PC-3 (cell line): ENCODE results near the gene FAS.

Experiments used
- EZH2 ChIP-seq: fragments of 300-600 bp; sonication (generic); IDR thresholded peaks from one replicate; pipeline ENCODE4 v1.6.1; 2017; ENCODE audit warnings: antibody characterized with exemption, mild to moderate bottlenecking, low read length; ENCODE audit not compliant: unreplicated experiment
- EZH2phosphoT487 ChIP-seq: fragments of 300-600 bp; sonication (generic); IDR thresholded peaks from 2 replicates; pipeline ENCODE4 v1.6.1; 2018; ENCODE audit warnings: mild to moderate bottlenecking, antibody characterized with exemption, low read length, borderline replicate concordance
- TF ChIP-seq, protein P1 (sequence below): fragments of 300-600 bp; sonication (generic); conservative IDR thresholded peaks from 2 replicates; pipeline ENCODE4 v1.5.1; 2017; ENCODE audit warnings: antibody characterized with exemption, low read depth, mild to moderate bottlenecking, low read length

- TF ChIP-seq, protein P1, sequence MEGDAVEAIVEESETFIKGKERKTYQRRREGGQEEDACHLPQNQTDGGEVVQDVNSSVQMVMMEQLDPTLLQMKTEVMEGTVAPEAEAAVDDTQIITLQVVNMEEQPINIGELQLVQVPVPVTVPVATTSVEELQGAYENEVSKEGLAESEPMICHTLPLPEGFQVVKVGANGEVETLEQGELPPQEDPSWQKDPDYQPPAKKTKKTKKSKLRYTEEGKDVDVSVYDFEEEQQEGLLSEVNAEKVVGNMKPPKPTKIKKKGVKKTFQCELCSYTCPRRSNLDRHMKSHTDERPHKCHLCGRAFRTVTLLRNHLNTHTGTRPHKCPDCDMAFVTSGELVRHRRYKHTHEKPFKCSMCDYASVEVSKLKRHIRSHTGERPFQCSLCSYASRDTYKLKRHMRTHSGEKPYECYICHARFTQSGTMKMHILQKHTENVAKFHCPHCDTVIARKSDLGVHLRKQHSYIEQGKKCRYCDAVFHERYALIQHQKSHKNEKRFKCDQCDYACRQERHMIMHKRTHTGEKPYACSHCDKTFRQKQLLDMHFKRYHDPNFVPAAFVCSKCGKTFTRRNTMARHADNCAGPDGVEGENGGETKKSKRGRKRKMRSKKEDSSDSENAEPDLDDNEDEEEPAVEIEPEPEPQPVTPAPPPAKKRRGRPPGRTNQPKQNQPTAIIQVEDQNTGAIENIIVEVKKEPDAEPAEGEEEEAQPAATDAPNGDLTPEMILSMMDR, result no peak
- TF ChIP-seq EZH2 (no peak), EZH2phosphoT487 (no peak)
Measured at GRCh38 chr10:88980247-88980646, 10.4 kb upstream of the FAS start.
